DMS 273 treated with DMSO at 0.1 percent for 48 hours (cell line): ENCODE results near the gene PAPSS2.

Source experiments
- DNase-seq: peaks from one replicate; lab custom pipeline; 2025; lab: John Stamatoyannopoulos, UW

The PAPSS2 gene

DNA sequence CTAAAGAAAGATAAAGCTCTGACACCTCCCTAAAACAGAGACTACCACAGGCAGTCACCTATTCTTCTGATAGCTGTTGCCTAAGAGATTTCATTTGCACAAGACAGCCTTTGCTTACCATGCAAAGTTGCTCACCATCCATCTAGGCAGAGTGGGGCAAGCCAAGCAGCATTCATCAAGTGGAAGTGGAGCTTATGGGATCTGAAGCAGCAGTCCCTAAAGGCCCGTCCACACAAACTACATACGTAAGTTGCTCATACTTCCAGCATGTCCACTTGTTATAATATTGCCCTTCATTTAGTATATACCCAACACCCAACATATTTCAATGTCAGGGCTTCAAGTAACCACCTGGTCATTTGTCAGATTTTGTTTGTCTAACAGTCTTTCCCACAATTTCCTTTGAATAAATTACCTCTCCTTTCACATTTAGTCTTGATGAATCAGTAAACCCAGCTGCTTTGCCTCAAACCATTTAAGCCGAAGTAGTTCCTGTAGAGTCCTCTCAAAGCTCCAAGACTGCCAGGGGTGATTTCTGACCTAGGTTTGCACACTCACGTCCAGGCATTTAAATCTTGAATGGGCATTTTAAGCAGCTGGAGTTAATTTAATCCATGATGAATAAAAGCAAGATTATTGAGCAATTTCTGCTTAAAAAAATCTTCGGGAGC, 90.5 kb downstream of the PAPSS2 start:
- no peak for DNase-seq

DNA sequence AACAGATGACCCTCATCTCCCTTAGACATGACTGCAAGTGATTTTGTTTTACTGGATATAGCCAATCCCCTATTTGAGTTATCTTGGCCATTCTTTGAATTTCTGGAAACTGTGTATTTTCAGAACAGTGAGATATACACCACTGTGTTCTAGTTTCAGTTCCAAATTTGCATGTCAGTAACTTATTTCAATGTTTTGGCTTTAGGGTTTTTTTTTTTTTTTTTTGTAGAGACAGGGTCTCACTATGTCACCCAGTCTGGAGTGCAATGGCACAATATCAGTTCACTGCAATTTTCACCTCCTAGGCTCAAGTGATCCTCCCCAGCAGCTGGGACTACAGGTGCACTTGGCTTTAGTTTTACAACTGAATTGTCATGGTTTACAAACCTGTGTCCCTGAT, 91.1 kb downstream of the PAPSS2 start:
- no peak for DNase-seq

- DNase-seq = no peak
Observed at GRCh38 chr10:87751274-87751673, 91.6 kb downstream of the PAPSS2 start.

DNA sequence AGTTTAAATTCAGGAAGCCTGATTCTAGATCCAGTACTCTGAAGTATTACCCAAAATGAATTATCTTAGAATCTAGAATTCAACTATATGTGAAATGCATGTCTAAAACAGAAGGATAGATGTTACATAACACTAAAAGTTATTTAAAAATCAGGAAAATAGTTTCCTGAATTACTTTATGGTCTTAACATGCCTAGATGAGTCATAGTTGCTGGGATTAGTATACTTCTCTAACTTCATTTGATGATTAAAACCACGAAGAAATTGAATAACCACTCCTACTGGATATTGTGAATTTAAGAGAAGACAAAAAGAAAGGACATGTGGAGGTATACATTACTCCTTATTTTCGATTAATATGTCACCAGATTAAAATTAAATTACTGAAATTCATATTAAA, 92.9 kb downstream of the PAPSS2 start:
- DNase-seq = no peak

GRCh38 chr10:87753995-87754866, 94.6 kb downstream of the PAPSS2 start:
- no peak for DNase-seq

GRCh38 chr10:87757685-87758084, 98.0 kb downstream of the PAPSS2 start:
- DNase-seq = no peak

DNA sequence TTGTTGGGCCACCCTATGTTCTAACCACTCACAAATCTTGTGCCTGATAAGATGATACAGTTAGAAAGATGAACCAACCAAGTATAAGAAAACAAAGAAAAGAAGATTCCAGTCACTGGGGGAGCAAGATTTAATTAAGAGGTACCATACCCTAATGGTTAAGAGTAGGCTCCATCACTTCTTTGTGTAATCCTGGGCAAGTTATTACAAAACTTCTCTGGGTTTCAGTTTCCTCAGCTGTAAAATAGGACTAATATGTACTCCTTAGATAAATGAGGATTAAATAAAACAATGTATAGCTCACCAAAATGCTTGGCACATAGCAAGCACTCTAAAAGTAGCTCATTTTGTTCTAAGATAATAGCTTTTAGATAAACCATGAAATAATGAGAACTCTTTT, 99.9 kb downstream of the PAPSS2 start:
- no peak for DNase-seq

- no peak for DNase-seq
Observed at GRCh38 chr10:87760195-87760905, 100.7 kb downstream of the PAPSS2 start.

- DNase-seq = no peak
Observed at GRCh38 chr10:87761153-87761552, 101.5 kb downstream of the PAPSS2 start.

GRCh38 chr10:87761892-87762291, 102.2 kb downstream of the PAPSS2 start:
- DNase-seq = no peak

- no peak for DNase-seq
Observed at GRCh38 chr10:87763086-87763861, 103.6 kb downstream of the PAPSS2 start.

GRCh38 chr10:87764072-87764934, 104.6 kb downstream of the PAPSS2 start:
- DNase-seq = no peak

- no peak for DNase-seq
Observed at GRCh38 chr10:87765666-87766376, 106.1 kb downstream of the PAPSS2 start.

GRCh38 chr10:87767253-87767652, 107.6 kb downstream of the PAPSS2 start:
- DNase-seq = no peak

DNA sequence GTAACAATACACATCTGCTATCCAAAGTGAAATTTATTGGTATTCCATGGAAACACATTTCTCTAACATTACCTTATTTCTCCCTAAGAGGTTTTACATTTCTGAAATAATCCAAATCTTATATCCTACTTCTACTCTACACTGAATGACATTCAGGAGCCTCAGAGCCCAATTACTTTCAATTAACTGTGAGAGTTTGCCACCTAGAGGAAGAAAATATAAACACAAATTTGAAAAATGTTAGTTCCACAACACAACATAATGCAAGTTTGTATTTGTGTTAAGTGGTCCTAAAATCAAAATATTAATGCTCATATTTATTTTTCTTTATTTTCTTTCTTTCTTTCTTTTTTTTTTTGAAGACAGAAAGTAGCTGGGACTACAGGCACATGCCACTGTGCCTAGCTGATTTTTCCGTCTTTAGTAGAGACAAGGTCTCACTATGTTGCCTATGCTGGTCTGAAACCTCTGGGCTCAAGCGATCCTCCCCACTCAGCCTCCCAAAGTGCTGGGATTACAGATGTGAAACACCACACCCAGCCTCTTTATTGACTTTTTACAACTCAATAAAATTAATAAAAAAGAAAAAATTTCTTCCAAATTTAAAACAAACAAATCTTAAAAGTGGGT, 112.3 kb downstream of the PAPSS2 start:
- no peak for DNase-seq

- no peak for DNase-seq
Observed at GRCh38 chr10:87775766-87776165, 116.1 kb downstream of the PAPSS2 start.

GRCh38 chr10:87776328-87776727, 116.7 kb downstream of the PAPSS2 start:
- DNase-seq = no peak

DNA sequence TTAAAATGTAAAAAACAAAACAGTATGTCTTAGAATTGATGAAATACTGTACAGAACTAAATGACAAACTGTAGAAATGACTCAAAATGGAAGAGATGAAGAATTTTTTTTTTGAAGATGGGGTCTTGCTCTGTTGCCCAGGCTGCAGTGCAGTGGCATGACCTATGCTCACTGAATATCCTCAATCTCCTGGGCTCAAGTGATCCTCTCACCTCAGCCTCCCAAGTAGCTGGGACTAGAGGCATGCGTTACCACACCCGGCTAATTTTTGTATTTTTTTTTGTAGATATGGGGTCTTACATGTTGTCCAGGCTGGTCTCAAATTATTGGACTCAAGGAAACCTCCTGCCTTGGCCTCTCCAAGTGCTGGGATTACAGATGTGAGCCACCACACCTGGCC, 121.9 kb downstream of the PAPSS2 start:
- no peak for DNase-seq

GRCh38 chr10:87782721-87783120, 123.0 kb downstream of the PAPSS2 start:
- no peak for DNase-seq

DNA sequence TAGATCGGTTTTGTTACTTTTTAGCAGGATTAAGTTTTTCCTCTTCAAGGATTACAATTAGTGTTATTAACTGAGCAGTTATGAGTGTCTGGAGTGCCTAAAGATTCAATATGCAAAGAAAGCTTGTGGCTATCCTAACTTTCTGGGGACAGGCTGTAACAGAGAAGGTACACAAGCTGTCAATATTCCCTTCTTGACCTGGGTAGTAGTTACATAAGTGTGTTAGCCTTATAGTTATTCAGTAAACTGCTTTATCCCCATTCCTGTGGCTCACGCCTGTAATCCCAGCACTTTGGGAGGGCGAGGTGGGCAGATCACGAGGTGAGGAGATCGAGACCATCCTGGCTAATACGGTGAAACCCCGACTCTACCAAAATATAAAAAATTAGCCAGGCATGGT, 126.7 kb downstream of the PAPSS2 start:
- DNase-seq = no peak
